GM06990 (cell line): ENCODE data around the gene TTLL10.

Experiments used
- DNase-seq: peaks from one replicate; pipeline ENCODE4 v3.0.0-alpha.2; 2011; ENCODE audit not compliant: insufficient read length; ENCODE audit errors: extremely low read depth
- H3K27me3 ChIP-seq: replicated peaks from 2 replicates; pipeline ENCODE4 v1.6.0; 2011; ENCODE audit warnings: low read length; ENCODE audit not compliant: control insufficient read depth, insufficient read depth
- H3K36me3 ChIP-seq: 2 replicates; pipeline ENCODE4 v1.5.1; 2011; ENCODE audit warnings: low read length; ENCODE audit not compliant: control insufficient read depth, insufficient read depth
- H3K4me3 ChIP-seq: replicated peaks from 2 replicates; pipeline ENCODE4 v1.5.1; 2011; ENCODE audit warnings: low read depth, mild to moderate bottlenecking, control low read depth, low read length
- TF ChIP-seq, protein P1 (sequence below): IDR thresholded peaks from 2 replicates; pipeline ENCODE4 v1.5.1; 2011; ENCODE audit warnings: low read length, control low read depth, mild to moderate bottlenecking, inconsistent platforms; ENCODE audit not compliant: insufficient read depth, poor library complexity, severe bottlenecking

Gene TTLL10

DNA sequence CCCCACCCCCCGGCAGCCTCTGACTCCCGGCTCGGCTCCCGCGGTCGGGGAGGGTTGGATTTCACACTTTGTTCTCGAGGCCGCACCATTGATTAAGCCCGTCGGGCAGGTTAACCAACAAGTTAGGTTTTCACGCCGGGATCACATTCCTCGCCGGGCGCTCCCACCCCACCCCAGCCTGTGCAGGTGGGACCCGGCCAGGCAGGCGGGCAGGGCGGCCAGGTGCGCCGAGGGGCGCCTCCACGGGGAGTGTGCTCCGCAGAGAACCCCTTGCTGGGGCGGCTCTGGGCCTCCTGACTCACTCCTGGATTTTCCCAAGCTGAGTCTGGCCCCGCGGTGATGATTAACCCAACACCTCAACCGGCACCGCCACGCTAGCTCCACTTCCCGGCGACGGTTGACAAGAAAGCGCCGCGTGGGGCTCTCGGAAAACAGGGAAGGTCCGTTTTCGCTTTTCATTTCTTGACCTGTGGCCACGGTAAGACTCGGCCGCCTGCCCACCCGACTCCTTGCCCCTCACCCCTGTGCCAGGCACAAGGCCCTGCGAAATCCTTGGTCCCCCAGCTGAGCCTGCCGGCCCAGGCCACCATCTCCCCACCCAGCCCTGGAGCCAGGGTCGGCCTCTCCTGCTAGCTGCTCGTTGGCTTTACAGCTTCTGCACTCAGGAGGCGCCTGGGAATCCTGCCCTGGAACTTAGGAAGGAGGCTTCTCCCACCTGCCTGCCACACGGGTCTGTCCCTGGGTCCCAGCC lies 8.8 kb upstream of the TTLL10 start:
- TF ChIP-seq, protein P1, sequence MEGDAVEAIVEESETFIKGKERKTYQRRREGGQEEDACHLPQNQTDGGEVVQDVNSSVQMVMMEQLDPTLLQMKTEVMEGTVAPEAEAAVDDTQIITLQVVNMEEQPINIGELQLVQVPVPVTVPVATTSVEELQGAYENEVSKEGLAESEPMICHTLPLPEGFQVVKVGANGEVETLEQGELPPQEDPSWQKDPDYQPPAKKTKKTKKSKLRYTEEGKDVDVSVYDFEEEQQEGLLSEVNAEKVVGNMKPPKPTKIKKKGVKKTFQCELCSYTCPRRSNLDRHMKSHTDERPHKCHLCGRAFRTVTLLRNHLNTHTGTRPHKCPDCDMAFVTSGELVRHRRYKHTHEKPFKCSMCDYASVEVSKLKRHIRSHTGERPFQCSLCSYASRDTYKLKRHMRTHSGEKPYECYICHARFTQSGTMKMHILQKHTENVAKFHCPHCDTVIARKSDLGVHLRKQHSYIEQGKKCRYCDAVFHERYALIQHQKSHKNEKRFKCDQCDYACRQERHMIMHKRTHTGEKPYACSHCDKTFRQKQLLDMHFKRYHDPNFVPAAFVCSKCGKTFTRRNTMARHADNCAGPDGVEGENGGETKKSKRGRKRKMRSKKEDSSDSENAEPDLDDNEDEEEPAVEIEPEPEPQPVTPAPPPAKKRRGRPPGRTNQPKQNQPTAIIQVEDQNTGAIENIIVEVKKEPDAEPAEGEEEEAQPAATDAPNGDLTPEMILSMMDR, result no peak
- Histone ChIP-seq H3K4me3 (no peak overlapping the region), H3K36me3 (no peaks in the 10 kb centered on the region), H3K27me3 (no peaks in the 10 kb centered on the region; the same call in 1 of the 2 replicates)
- DNase-seq, result no peak

DNA sequence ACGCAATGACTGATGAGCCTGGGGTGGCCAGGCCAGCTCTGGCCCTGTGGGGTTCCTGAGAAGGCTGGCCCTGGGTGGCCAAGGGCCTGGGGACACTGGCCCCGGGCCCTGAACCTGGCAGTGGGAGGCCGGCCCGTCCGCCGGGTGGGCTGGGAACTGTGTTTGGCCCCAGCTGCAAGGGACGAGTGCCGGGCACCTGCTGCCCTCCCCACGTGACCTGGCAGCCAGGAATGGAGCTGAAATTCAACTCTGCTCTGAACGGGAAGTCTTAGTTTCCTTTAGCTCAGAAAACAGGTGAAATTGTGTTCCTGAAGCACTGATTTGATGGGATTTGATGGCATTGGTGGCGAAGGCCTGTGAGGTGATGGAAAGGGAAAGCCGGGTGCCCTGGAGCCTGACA lies 8.2 kb upstream of the TTLL10 start:
- no peaks in the 10 kb centered on the region for H3K36me3 ChIP-seq
- no peak overlapping the region for H3K4me3 ChIP-seq
- H3K27me3 ChIP-seq, result no peaks in the 10 kb centered on the region; the same call in 1 of the 2 replicates
- DNase-seq, result no peak
- TF ChIP-seq, protein P1, result no peak

DNA sequence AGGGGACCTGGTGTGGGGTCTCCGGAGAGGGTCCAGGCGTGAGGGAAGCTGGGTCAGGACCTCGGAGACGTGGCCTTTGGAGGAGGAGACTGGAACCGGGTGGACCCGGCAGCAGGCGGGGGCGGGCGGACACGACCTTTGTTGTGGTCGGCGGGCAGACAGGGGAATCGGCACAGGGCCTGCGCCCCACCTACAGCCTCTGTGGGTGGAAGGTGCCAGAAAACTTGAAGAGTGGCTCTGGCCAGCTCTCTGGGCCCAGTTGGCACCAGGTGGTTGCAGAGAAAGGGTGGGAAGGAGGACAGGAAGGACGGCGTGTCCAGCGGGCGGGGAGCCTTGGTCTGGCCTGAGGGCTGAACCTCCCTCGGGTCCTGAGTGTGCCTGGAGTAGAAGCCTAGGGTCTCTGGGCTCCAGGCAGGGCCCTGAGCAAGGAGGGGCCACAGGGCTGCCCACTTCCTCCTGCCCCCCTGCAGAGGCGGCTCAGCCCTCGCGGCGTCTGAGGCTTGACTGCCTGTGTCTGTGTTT lies 7.7 kb upstream of the TTLL10 start:
- no peak for DNase-seq
- H3K36me3 ChIP-seq, result no peaks in the 10 kb centered on the region
- no peak overlapping the region for H3K4me3 ChIP-seq
- TF ChIP-seq, protein P1, result no peak
- no peaks in the 10 kb centered on the region; the same call in 1 of the 2 replicates for H3K27me3 ChIP-seq

DNA sequence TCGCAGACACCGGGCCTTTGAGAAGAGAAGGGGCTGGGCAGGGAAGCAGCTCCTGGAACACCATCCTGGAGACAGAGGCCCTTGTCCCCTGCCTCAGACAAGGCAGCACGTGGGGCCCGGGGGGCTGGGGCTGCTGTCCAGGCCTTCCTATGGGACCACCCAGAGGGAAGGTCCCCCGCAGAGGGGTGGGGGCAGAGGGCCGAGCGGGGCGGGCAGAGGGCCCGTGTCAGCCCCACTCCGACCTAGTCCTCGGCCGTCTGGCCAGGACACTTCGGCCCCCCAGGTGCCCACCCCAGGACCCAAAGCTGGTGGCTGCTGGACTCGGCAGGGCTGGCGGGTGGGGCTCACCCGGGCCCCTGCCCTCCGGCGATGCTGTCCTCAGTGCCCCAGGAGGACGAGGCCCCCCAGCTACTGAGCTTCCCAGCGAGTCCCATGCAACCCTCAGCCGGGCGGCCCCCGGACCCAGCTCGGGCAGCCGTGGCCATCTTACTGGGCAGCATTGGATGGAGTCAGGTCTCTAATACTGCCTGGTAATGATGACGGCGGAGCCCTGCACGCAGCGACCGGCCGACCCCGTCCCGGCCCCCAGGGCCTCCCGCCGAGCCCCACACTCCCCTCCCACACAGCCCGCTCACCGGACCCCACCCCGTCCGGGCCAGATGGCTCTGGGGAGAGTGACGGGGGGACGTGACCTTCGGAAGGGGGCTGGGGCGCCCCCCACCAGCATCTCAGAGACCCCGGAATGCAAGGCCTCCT lies 6.9 kb upstream of the TTLL10 start:
- no peaks in the 10 kb centered on the region; the same call in 1 of the 2 replicates for H3K27me3 ChIP-seq
- H3K4me3 ChIP-seq, result no peak overlapping the region
- TF ChIP-seq, protein P1, result no peak
- DNase-seq, result no peak
- no peaks in the 10 kb centered on the region for H3K36me3 ChIP-seq

DNA sequence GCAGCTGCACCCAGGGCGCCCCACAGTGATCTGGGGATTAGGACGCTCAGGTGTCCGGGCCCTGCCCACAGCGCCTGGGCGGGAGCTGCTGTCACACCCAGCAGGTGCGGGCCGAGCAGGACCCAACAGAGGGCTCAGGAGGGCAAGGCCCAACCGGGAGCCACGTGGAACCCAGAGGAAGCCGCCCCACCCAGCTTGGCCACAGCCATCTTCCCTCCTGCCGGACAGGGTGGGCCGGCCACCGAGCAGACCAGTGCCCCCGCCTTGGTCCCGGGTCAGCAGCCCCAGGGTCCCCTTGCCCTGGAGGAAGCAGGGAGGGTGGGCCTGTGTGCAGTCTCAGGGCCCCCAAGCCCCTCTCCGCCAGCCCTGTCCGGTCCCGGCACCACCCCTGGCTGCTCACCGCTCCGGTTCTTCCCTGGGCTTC lies 6.3 kb upstream of the TTLL10 start:
- H3K27me3 ChIP-seq, result no peaks in the 10 kb centered on the region; the same call in 1 of the 2 replicates
- H3K36me3 ChIP-seq, result no peaks in the 10 kb centered on the region
- H3K4me3 ChIP-seq, result no peak overlapping the region
- TF ChIP-seq, protein P1, result no peak
- no peak for DNase-seq
